ENCODE results near the gene RETREG1. TPM values are rescaled to one million over a fixed set of nuclear protein-coding genes. Genes with fewer than 3 reads are reported as not detected.

Gene RETREG1
- total and polyA plus RNA-seq, 11 donors, result 24.5 to 219 (median 169) TPM

- Histone ChIP-seq H3K36me3 (peaks cover 0 to 27% (median 0%) of the 10 kb centered on the region in 9 donors), H3K9me3 (no peaks in the 10 kb centered on the region), H3K4me1 (peaks cover 0 to 66% (median 29%) of the 10 kb centered on the region in 12 donors), H3K27ac (no peak overlapping the region), H3K4me3 (no peak overlapping the region), H3K27me3 (no peaks in the 10 kb centered on the region)
- intact Hi-C loops (cut with DNase I), result no loop called here
- TF ChIP-seq POLR2A (IDR thresholded peaks at IDR 0.05), result no peak
- TF ChIP-seq CTCF (IDR thresholded peaks at IDR 0.05), result no peak
- ATAC-seq (no peak), DNase-seq (no peak)
- WGBS, 4 donors, result 27 to 46% (median 30%) methylated on average over 3 of the region's 3 CpGs
Measured at GRCh38 chr5:16471387-16471786, 145.4 kb downstream of the RETREG1 start.

- TF ChIP-seq CTCF (IDR thresholded peaks at IDR 0.05) (no peak), POLR2A (IDR thresholded peaks at IDR 0.05) (no peak)
- no peaks in the 10 kb centered on the region for H3K27me3 ChIP-seq
- peak; percentile 45 to 62 (median 52) for ATAC-seq
- H3K36me3 ChIP-seq, result peaks cover 0 to 13% (median 10%) of the 10 kb centered on the region in 9 donors
- peaks cover 0 to 83% (median 49%) of the 10 kb centered on the region in 12 donors for H3K4me1 ChIP-seq
- H3K9me3 ChIP-seq, result no peaks in the 10 kb centered on the region
- WGBS, 4 donors, result 38 to 44% (median 41%) methylated on average over 3 of the region's 3 CpGs
- peak overlapping the region; percentile 86 to 97 (median 92) for H3K27ac ChIP-seq
- H3K4me3 ChIP-seq, result peak overlapping the region in 8 of 12 donors; percentile 81 to 96 (median 87)
- no peak for DNase-seq
- intact Hi-C loops (cut with DNase I), result loop anchor here in 3 of 10 donors (5.0 kb wide), 3 partner anchors 85 to 200 kb away; partner anchors contain the start of gene RETREG1 (in 1 of the 3)
Measured at GRCh38 chr5:16467363-16468219, 149.2 kb downstream of the RETREG1 start.

GRCh38 chr5:16465544-16466432 is 151.0 kb downstream of the RETREG1 start, which contains the start of gene ZNF622:
Gene ZNF622 (minus strand): TSS chr5:16465800. CDS start chr5:16465665, 135 bp downstream.
- Histone ChIP-seq H3K9me3 (no peaks in the 10 kb centered on the region), H3K36me3 (peaks cover 0 to 31% (median 28%) of the 10 kb centered on the region in 9 donors), H3K4me3 (peak within 1 kb of the TSS; percentile 81 to 97 (median 90)), H3K27me3 (no peaks in the 10 kb centered on the region), H3K4me1 (peaks cover 4 to 85% (median 61%) of the 10 kb centered on the region in 12 donors), H3K27ac (peak within 1 kb of the TSS; percentile 86 to 97 (median 92))
- TF ChIP-seq CTCF (IDR thresholded peaks at IDR 0.05) (no peak), POLR2A (IDR thresholded peaks at IDR 0.05) (peak; percentile 31 to 90)
- WGBS, 4 donors, result 0 to 1% (median 0%) methylated on average over 43 to 75 of the region's 75 CpGs
- DNase-seq, result peak; percentile 91 to 96 (median 93)
- intact Hi-C loops (cut with DNase I), result loop anchor here in 3 of 10 donors (5.0 kb wide), 3 partner anchors 87 to 202 kb away; partner anchors contain the start of gene RETREG1 (in 1 of the 3)
- ATAC-seq, result peak; percentile 81 to 93 (median 92)

Data from heart left ventricle (tissue), 16 donors.